ENCODE data around the gene MMP27.

DNA sequence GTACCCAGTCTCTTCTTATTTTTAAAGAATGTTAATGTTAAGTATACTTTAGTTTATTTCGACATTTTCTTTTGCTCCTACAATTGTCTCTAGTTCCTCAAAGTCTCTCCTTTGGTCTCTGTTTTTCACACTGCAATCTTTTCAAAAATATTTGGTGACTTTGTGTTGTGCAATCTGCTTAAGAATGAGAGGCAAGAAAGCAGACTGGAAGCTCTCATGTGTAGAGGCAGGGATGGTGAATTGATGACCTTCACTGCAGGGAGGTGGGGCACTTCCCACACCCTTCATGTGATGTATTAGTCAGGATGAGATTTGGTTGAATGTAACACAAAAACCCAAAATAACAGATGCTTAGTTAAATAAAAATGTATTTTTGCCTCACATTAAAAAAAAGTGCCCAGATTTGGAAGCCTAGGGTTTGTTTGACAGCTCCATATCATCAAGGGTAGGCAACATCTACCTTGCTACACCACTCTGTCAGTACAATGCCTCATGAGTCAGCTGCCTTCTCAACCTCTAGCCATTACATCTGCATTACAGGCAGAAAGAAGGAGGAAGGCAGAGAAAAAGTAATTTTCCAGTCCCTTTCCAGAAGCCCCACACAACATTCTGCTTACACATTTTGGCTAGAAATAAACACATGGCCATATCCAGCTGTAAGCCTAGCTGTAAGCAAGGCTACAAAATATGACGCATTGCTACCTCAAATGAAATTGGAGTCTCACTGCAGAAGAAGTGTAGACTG lies 3.8 kb upstream of the MMP27 start:
- TF ChIP-seq, protein P1, sequence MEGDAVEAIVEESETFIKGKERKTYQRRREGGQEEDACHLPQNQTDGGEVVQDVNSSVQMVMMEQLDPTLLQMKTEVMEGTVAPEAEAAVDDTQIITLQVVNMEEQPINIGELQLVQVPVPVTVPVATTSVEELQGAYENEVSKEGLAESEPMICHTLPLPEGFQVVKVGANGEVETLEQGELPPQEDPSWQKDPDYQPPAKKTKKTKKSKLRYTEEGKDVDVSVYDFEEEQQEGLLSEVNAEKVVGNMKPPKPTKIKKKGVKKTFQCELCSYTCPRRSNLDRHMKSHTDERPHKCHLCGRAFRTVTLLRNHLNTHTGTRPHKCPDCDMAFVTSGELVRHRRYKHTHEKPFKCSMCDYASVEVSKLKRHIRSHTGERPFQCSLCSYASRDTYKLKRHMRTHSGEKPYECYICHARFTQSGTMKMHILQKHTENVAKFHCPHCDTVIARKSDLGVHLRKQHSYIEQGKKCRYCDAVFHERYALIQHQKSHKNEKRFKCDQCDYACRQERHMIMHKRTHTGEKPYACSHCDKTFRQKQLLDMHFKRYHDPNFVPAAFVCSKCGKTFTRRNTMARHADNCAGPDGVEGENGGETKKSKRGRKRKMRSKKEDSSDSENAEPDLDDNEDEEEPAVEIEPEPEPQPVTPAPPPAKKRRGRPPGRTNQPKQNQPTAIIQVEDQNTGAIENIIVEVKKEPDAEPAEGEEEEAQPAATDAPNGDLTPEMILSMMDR (IDR thresholded peaks at IDR 0.05): no peak
- no peak for TF ChIP-seq POLR2A (IDR thresholded peaks at IDR 0.05)
